OCI-LY1 (cell line): ENCODE measurements around the gene HBS1L.

ENCODE experiments used
- H2AFZ ChIP-seq: fragments of 200-600 bp; sonication (generic), shearing (Covaris generic); 2 replicates; pipeline ENCODE4 v1.6.0; 2014; ENCODE audit warnings: antibody characterized with exemption, mild to moderate bottlenecking, low read length
- H3F3A ChIP-seq: fragments of 200-600 bp; sonication (generic), shearing (Covaris generic); 2 replicates; pipeline ENCODE4 v1.6.0; 2014; ENCODE audit warnings: mild to moderate bottlenecking, antibody characterized with exemption, low read length, moderate library complexity; ENCODE audit not compliant: insufficient read depth
- H3K27ac ChIP-seq: fragments of 200-600 bp; sonication (generic); 2 replicates; pipeline ENCODE4 v1.5.1; 2014; ENCODE audit warnings: low read length, mixed run types, mild to moderate bottlenecking, low read depth; ENCODE audit not compliant: poor library complexity, severe bottlenecking
- H3K27me3 ChIP-seq: fragments of 200-600 bp; sonication (generic); 2 replicates; pipeline ENCODE4 v1.6.0; 2014; ENCODE audit warnings: antibody characterized with exemption, mild to moderate bottlenecking, low read length, moderate library complexity; ENCODE audit not compliant: insufficient read depth
- H3K36me3 ChIP-seq: fragments of 200-600 bp; sonication (generic); 2 replicates; pipeline ENCODE4 v1.6.1; 2014; ENCODE audit warnings: mild to moderate bottlenecking, antibody characterized with exemption, low read length, moderate library complexity, mixed read lengths; ENCODE audit not compliant: insufficient read depth
- H3K4me1 ChIP-seq: fragments of 200-600 bp; sonication (generic); 2 replicates; pipeline ENCODE4 v1.5.1; 2014; ENCODE audit warnings: mild to moderate bottlenecking, low read length, moderate library complexity; ENCODE audit not compliant: insufficient read depth, severe bottlenecking
- H3K4me2 ChIP-seq: fragments of 200-600 bp; sonication (generic), shearing (Covaris generic); 2 replicates; pipeline ENCODE4 v1.6.1; 2014; ENCODE audit warnings: low read length
- H3K4me3 ChIP-seq: fragments of 200-600 bp; sonication (generic); 2 replicates; pipeline ENCODE4 v1.5.1; 2014; ENCODE audit warnings: low read length, low read depth, mild to moderate bottlenecking, mixed read lengths; ENCODE audit not compliant: poor library complexity, severe bottlenecking
- H3K79me2 ChIP-seq: fragments of 200-600 bp; shearing (Covaris generic); 2 replicates; pipeline ENCODE4 v1.6.1; 2016; ENCODE audit warnings: mixed run types, low read length, mixed read lengths; ENCODE audit not compliant: insufficient read depth
- H3K9ac ChIP-seq: fragments of 200-600 bp; sonication (generic), shearing (Covaris generic); 2 replicates; pipeline ENCODE4 v1.6.1; 2014; ENCODE audit warnings: mild to moderate bottlenecking, low read length, mixed read lengths
- H3K9me2 ChIP-seq: fragments of 200-600 bp; sonication (generic), shearing (Covaris generic); 2 replicates; pipeline ENCODE4 v1.6.1; 2014; ENCODE audit warnings: low read depth, mild to moderate bottlenecking, low read length, mixed read lengths
- H3K9me3 ChIP-seq: fragments of 200-600 bp; shearing (Covaris generic); 2 replicates; pipeline ENCODE4 v1.6.1; 2014; ENCODE audit warnings: low read length, mixed read lengths
- H4K20me1 ChIP-seq: fragments of 200-600 bp; sonication (generic), shearing (Covaris generic); 2 replicates; pipeline ENCODE4 v1.6.0; 2016; ENCODE audit warnings: mild to moderate bottlenecking, low read length; ENCODE audit not compliant: insufficient read depth
- CTCF ChIP-seq: fragments of 200-600 bp; sonication (generic), shearing (Covaris generic); IDR thresholded peaks from 2 replicates; pipeline ENCODE4 v1.5.1; 2017; ENCODE audit warnings: mild to moderate bottlenecking, antibody characterized with exemption, low read length, moderate library complexity, mixed read lengths
- EZH2 ChIP-seq: fragments of 200-600 bp; sonication (generic), shearing (Covaris generic); IDR thresholded peaks from 2 replicates; pipeline ENCODE4 v1.8.0; 2017; ENCODE audit warnings: borderline replicate concordance, mixed run types, mild to moderate bottlenecking, antibody characterized with exemption, low read length, moderate library complexity, mixed read lengths

HBS1L gene

DNA sequence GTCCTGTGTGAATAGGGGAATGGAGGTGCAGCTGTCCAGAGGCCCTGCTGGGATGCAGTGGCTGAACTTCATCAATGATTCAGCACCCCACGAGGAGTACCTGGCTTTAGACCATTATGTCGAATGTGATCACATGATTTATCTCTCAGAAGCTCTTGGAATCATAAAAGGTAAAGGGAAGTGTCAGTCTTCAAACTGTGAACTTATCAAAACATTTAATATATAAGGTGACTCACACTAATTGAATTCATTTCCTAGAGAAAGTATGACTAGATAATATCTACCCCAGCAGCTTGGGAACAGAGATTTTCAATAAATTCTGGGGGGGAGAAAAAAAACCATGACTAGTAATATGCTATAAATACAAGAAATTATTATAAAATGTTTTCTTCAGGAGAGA lies 134.2 kb downstream of the HBS1L start:
- Histone ChIP-seq H3K4me3 (no peak overlapping the region), H3F3A (no peaks in the 10 kb centered on the region), H3K79me2 (no peaks in the 10 kb centered on the region), H3K9me2 (no peaks in the 10 kb centered on the region), H3K36me3 (no peaks in the 10 kb centered on the region), H3K27me3 (no peaks in the 10 kb centered on the region), H3K4me2 (no peak overlapping the region), H3K9me3 (no peaks in the 10 kb centered on the region), H3K27ac (no peak overlapping the region), H3K4me1 (no peaks in the 10 kb centered on the region), H2AFZ (no peak overlapping the region), H3K9ac (no peak overlapping the region), H4K20me1 (no peaks in the 10 kb centered on the region)
- TF ChIP-seq EZH2 (no peak), CTCF (no peak)

GRCh38 chr6:134918418-134918961 lies 136.1 kb downstream of the HBS1L start:
- H3K36me3 ChIP-seq, result no peaks in the 10 kb centered on the region
- H3K4me2 ChIP-seq, result no peak overlapping the region
- H4K20me1 ChIP-seq, result no peaks in the 10 kb centered on the region
- no peaks in the 10 kb centered on the region for H3K4me1 ChIP-seq
- H3K9ac ChIP-seq, result no peak overlapping the region
- no peaks in the 10 kb centered on the region for H3F3A ChIP-seq
- H3K27ac ChIP-seq, result no peak overlapping the region
- H3K9me2 ChIP-seq, result no peaks in the 10 kb centered on the region
- no peaks in the 10 kb centered on the region for H3K9me3 ChIP-seq
- H3K4me3 ChIP-seq, result no peak overlapping the region
- no peaks in the 10 kb centered on the region for H3K79me2 ChIP-seq
- no peak for TF ChIP-seq CTCF
- TF ChIP-seq EZH2, result no peak
- no peak overlapping the region for H2AFZ ChIP-seq
- no peaks in the 10 kb centered on the region for H3K27me3 ChIP-seq

GRCh38 chr6:134911547-134911946 lies 143.1 kb downstream of the HBS1L start:
- Histone ChIP-seq H3K9me3 (no peaks in the 10 kb centered on the region), H4K20me1 (no peaks in the 10 kb centered on the region), H3K9ac (no peak overlapping the region), H3K27me3 (no peaks in the 10 kb centered on the region), H2AFZ (no peak overlapping the region), H3K4me2 (no peak overlapping the region), H3K4me3 (no peak overlapping the region), H3F3A (no peaks in the 10 kb centered on the region), H3K9me2 (no peaks in the 10 kb centered on the region), H3K4me1 (no peaks in the 10 kb centered on the region), H3K79me2 (no peaks in the 10 kb centered on the region), H3K27ac (no peak overlapping the region), H3K36me3 (no peaks in the 10 kb centered on the region)
- TF ChIP-seq EZH2, result no peak

DNA sequence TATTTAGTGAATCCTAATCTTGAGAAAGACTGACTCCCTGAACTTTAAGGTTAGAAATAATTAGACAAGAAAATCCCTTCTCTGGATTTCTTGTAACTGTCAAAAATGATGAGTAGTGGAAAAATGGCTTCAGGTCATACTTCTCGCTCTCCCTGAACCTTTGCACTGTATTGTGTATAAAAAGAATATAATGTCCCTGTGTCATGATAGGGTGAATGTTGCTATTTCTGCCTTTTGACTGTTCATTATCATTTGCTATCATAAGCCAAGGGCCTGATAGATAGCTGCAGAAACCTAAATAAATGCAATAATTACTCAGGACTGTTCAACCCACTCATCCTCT lies 144.1 kb downstream of the HBS1L start:
- H3K9me2 ChIP-seq, result no peaks in the 10 kb centered on the region
- no peaks in the 10 kb centered on the region for H3K36me3 ChIP-seq
- H3K4me1 ChIP-seq, result no peaks in the 10 kb centered on the region
- H2AFZ ChIP-seq, result no peak overlapping the region
- no peaks in the 10 kb centered on the region for H3F3A ChIP-seq
- no peak overlapping the region for H3K4me3 ChIP-seq
- no peak overlapping the region for H3K27ac ChIP-seq
- no peaks in the 10 kb centered on the region for H3K27me3 ChIP-seq
- no peaks in the 10 kb centered on the region for H3K79me2 ChIP-seq
- H3K4me2 ChIP-seq, result no peak overlapping the region
- no peak overlapping the region for H3K9ac ChIP-seq
- no peaks in the 10 kb centered on the region for H4K20me1 ChIP-seq
- H3K9me3 ChIP-seq, result no peaks in the 10 kb centered on the region
- no peak for TF ChIP-seq CTCF
- TF ChIP-seq EZH2, result no peak
